T-cell (primary cell): ENCODE data around the gene SPON1. TPM values are rescaled to one million over a fixed set of nuclear protein-coding genes. Genes with fewer than 3 reads are reported as not detected.
"Not testable (repeated sequence)": the region's sequence is repeated elsewhere in the genome, so short reads cannot be mapped to it uniquely, and the experiment has no call there.

ENCODE experiments used
- ATAC-seq, 4 experiments: fragments of 200-7000 bp in 3 of 4; fragments of 150-1000 bp in 1 of 4; cut with Tn5 transposase; replicated peaks in 1 of 4; 1 replicate in 3 of 4; 2 replicates in 1 of 4; pipeline ENCODE4 v1.10.0; 2021; ENCODE audit warnings: moderate library complexity in 3 of 4, mild to moderate bottlenecking in 2 of 4, moderate number of reproducible peaks in 1 of 4
- CTCF ChIA-PET, 2 donors: fragments of 300-600 bp; sonication (Branson Sonifier 250); formaldehyde crosslinking; loops; one replicate each; lab custom pipeline; 2022; ENCODE audit warnings: antibody characterized with exemption in 2 of 2; lab: Charles Lee
- POLR2A ChIA-PET, 2 donors: fragments of 300-600 bp; sonication (Branson Sonifier 250); formaldehyde crosslinking; loops; one replicate each; lab custom pipeline; 2022; ENCODE audit warnings: antibody characterized with exemption in 2 of 2; lab: Charles Lee
- DNase-seq, 35 experiments: peaks; one replicate each; pipeline versions ENCODE4 v3.0.0 to v3.0.0-alpha.2; 2013 to 2023
- H3K27ac ChIP-seq: one replicate; pipeline ENCODE4 v1.5.1; 2013; ENCODE audit warnings: low read length
- H3K27me3 ChIP-seq, 2 experiments: replicated peaks in 1 of 2; 1 replicate in 1 of 2; 2 replicates in 1 of 2; pipeline versions ENCODE4 v1.6.1 to v1.7.0; 2013; ENCODE audit warnings: low read length in 1 of 2, mixed read lengths in 1 of 2; ENCODE audit not compliant: control insufficient read depth in 2 of 2, insufficient read depth in 2 of 2; ENCODE audit errors: extremely low read depth in 1 of 2
- H3K36me3 ChIP-seq, 2 donors: 1 replicate in 1 of 2; 2 replicates in 1 of 2; pipeline versions ENCODE4 v1.6.1 to v1.7.0; 2013; ENCODE audit warnings: low read length in 1 of 2; ENCODE audit not compliant: control insufficient read depth in 2 of 2, insufficient read depth in 1 of 2; ENCODE audit errors: extremely low read depth in 1 of 2
- H3K4me1 ChIP-seq, 2 experiments: 1 replicate in 1 of 2; 2 replicates in 1 of 2; pipeline versions ENCODE4 v1.6.1 to v1.7.0; 2013; ENCODE audit warnings: low read length in 2 of 2, mixed read lengths in 1 of 2; ENCODE audit not compliant: insufficient read depth in 2 of 2, control insufficient read depth in 1 of 2; ENCODE audit errors: extremely low read depth in 1 of 2
- H3K4me3 ChIP-seq, 2 donors: 1 replicate in 1 of 2; 2 replicates in 1 of 2; pipeline versions ENCODE4 v1.5.1 to v1.7.0; 2013; ENCODE audit warnings: mild to moderate bottlenecking in 2 of 2, low read length in 1 of 2, moderate library complexity in 1 of 2; ENCODE audit not compliant: control insufficient read depth in 1 of 2; ENCODE audit errors: extremely low read depth in 1 of 2
- H3K9me3 ChIP-seq: 2 replicates; pipeline ENCODE4 v1.7.0; 2013
- H3K27ac Mint-ChIP-seq, 2 donors: one replicate each; pipeline ENCODE4 v1.8.0; 2020 to 2021; ENCODE audit warnings: mild to moderate bottlenecking in 2 of 2, mixed read lengths in 2 of 2
- H3K27me3 Mint-ChIP-seq, 2 donors: one replicate each; pipeline ENCODE4 v1.8.0; 2021 to 2022; ENCODE audit warnings: mixed read lengths in 2 of 2
- H3K36me3 Mint-ChIP-seq: one replicate; pipeline ENCODE4 v1.8.0; 2021; ENCODE audit warnings: mixed read lengths
- H3K4me1 Mint-ChIP-seq, 3 donors: one replicate each; pipeline ENCODE4 v1.8.0; 2020 to 2022; ENCODE audit warnings: mixed read lengths in 3 of 3, mild to moderate bottlenecking in 1 of 3
- H3K4me3 Mint-ChIP-seq, 3 donors: one replicate each; pipeline ENCODE4 v1.8.0; 2020 to 2022; ENCODE audit warnings: mild to moderate bottlenecking in 3 of 3, mixed read lengths in 3 of 3, moderate library complexity in 3 of 3
- H3K9me3 Mint-ChIP-seq, 3 donors: one replicate each; pipeline ENCODE4 v1.8.0; 2020 to 2022; ENCODE audit warnings: mixed read lengths in 3 of 3
- WGBS: methylation state at CpG from one replicate; pipeline ENCODE4 v1.1.5; 2013; ENCODE audit warnings: missing lambda C conversion rate; ENCODE audit not compliant: insufficient coverage; 5-methylcytosine and 5-hydroxymethylcytosine counted together
- total RNA-seq, 35 experiments: library from RNA in 6 of 35; stranded (reverse) in 6 of 35; fragments of 120-200 nt in 1 of 35; gene quantifications; one replicate each; pipeline versions ENCODE4 v1.2.1 to v1.2.4 and lab custom pipeline; 2013 to 2026

Gene SPON1
- total RNA-seq, 5 donors from 2014 or later (not counting 1 experiment from before 2014, with no cell fraction given): 1.0 to 38.2 (median 28.8) TPM

DNA sequence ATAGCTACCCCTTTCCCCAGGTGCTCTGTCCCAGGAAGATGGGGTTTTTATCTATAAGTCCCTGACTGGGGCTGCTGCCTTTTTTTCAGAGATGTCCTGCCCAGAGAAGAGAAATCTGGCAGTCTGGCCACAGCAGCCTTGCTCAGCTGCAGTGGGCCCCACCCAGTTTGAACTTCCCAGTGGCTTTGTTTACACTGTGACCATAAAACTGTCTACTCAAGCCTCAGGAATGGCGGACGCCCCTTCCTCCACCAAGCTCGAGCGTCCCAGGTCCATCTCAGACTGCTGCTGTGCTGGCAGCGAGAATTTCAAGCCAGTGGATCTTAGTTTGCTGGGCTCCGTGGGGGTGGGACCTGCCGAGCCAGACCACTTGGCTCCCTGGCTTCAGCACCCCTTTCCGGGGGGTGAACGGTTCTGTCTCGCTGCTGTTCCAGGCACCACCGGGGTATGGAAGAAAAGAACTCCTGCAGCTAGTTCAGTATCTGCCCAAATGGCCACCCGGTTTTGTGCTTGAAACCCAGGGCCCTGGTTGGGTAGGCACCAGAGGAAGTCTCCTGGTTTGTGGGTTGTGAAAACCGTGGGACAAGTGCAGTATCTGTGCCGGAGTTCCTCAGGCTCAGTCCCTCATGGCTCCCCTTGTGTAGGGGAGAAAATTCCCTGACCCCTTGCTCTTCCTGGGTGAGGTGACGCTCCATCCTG is 29.8 kb downstream of the SPON1 start:
- H3K4me3 ChIP-seq, H3K9me3 ChIP-seq, H3K27me3 ChIP-seq, H3K36me3 ChIP-seq, H3K4me1 Mint-ChIP-seq, ATAC-seq, H3K27ac ChIP-seq, H3K4me3 Mint-ChIP-seq, H3K9me3 Mint-ChIP-seq, H3K27ac Mint-ChIP-seq, H3K27me3 Mint-ChIP-seq, DNase-seq, POLR2A ChIA-PET, H3K4me1 ChIP-seq, H3K36me3 Mint-ChIP-seq: not testable (repeated sequence)
- CTCF ChIA-PET: interaction anchor here in 1 of 2 donors (0.6 kb wide), 1 partner anchor 13 kb away, joined by 3 read pairs; no protein-coding TSS in a partner anchor
- WGBS: 83% methylated on average over 13 of the region's 15 CpGs

DNA sequence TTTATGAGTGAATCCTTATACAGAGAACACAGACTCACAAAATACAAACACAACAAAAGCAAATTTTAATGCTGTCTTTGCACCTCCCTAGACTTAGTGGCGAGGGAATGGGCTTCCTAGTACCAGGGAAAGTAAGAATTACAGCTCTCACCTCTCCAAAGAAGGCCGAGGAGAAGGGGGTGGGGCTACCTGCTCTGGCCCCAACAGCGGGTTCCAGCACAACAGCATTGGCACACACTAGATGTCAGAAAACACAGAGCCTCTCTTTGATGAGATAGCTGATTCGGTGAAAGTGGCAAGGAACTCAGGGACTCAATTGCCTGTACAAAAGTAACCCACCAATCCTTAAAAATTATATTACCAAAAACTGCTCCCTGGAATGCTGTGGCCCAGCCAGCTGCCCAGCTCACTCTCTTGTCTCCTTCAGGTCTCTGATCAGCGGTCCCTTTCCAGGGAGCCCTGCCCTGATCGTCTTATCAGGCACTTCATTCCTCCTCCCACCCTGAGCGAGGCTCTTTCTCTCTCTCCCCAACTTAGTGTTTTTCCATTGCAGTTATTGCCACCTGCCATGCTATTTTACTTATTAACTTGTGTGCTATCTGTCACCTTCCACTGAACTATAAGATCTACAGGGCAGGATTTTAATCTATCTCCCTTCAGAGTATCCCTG is 30.7 kb downstream of the SPON1 start:
- no peaks in the 10 kb centered on the region for H3K36me3 Mint-ChIP-seq
- no peaks in the 10 kb centered on the region for H3K4me1 Mint-ChIP-seq
- ChIA-PET CTCF (interaction anchor here in 1 of 2 donors (0.6 kb wide), 1 partner anchor 242 kb away, joined by 3 read pairs; no protein-coding TSS in a partner anchor), POLR2A (no interaction called here)
- peaks cover 0 to 9% of the 10 kb centered on the region in 2 experiments for H3K27me3 ChIP-seq
- H3K27me3 Mint-ChIP-seq: no peaks in the 10 kb centered on the region
- H3K4me3 ChIP-seq: no peak overlapping the region
- ATAC-seq (no peak), DNase-seq (no peak)
- no peaks in the 10 kb centered on the region for H3K4me1 ChIP-seq
- no peak overlapping the region for H3K27ac Mint-ChIP-seq
- no peaks in the 10 kb centered on the region for H3K9me3 Mint-ChIP-seq
- H3K27ac ChIP-seq: no peak overlapping the region
- H3K36me3 ChIP-seq: no peaks in the 10 kb centered on the region
- H3K9me3 ChIP-seq: no peaks in the 10 kb centered on the region
- WGBS: 86% methylated on average over 4 of the region's 7 CpGs
- H3K4me3 Mint-ChIP-seq: no peak overlapping the region

DNA sequence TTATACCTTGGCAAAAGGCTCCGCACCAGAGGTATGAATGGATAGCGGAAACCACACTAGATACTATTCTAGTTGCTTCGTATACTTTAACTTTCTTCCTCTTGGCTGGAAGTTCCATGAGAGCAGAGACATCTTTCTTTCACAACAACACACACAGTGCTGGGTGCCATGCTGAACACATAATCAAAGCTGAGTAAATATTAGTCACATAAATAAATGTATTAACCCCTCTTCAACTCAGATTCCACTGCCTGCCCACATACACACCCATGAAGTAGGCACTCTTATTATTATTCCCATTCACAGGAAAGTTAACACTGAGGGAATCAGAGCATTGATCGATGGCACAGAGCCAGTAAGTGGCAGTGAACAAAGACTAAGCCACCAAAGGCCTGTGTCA is 35.4 kb downstream of the SPON1 start:
- no peaks in the 10 kb centered on the region for H3K4me1 Mint-ChIP-seq
- ATAC-seq (no peak), DNase-seq (no peak)
- H3K4me3 Mint-ChIP-seq: no peak overlapping the region
- Histone ChIP-seq H3K4me1 (no peaks in the 10 kb centered on the region), H3K4me3 (no peak overlapping the region), H3K27ac (no peak overlapping the region), H3K36me3 (no peaks in the 10 kb centered on the region), H3K9me3 (no peaks in the 10 kb centered on the region), H3K27me3 (no peaks in the 10 kb centered on the region)
- peaks cover 9 to 17% (median 9%) of the 10 kb centered on the region in 3 donors for H3K9me3 Mint-ChIP-seq
- no peak overlapping the region for H3K27ac Mint-ChIP-seq
- CTCF ChIA-PET: no interaction called here
- peaks cover 0 to 1% of the 10 kb centered on the region in 2 donors for H3K27me3 Mint-ChIP-seq
- POLR2A ChIA-PET: no interaction called here
- peaks cover 13% of the 10 kb centered on the region for H3K36me3 Mint-ChIP-seq
- WGBS: no CpG with 5 or more reads among the region's 4 CpGs

DNA sequence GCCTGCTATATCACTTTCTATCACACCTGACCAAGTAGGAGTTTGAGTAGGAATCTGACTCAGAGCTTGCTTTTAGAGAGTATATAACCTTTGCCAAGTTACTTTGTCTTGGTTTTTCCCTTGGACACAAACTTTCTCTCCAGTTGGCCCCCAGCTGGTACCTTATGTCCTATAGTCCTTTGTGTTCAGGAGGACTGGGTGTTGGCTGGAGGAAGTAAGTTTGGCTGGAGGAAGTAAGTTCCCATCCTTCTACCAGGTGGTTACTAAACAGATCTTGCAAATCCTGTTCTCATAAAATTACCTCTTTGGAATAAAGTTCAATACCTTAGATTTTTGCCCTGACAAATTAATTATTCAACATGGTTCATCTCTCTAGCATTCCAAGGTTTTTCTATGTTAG is 37.2 kb downstream of the SPON1 start:
- Mint-ChIP-seq H3K27me3 (peaks cover 0 to 1% of the 10 kb centered on the region in 2 donors), H3K4me3 (no peak overlapping the region), H3K4me1 (no peaks in the 10 kb centered on the region), H3K27ac (no peak overlapping the region), H3K9me3 (peaks cover 14 to 26% (median 15%) of the 10 kb centered on the region in 3 donors), H3K36me3 (peaks cover 18% of the 10 kb centered on the region)
- Histone ChIP-seq H3K36me3 (no peaks in the 10 kb centered on the region), H3K4me3 (no peak overlapping the region), H3K27me3 (no peaks in the 10 kb centered on the region), H3K9me3 (no peaks in the 10 kb centered on the region), H3K4me1 (no peaks in the 10 kb centered on the region), H3K27ac (no peak overlapping the region)
- DNase-seq (no peak), ATAC-seq (no peak)
- CTCF ChIA-PET: no interaction called here
- POLR2A ChIA-PET: interaction anchor here in 1 of 2 donors (0.7 kb wide), 1 partner anchor 125 kb away, joined by 8 read pairs; no protein-coding TSS in a partner anchor

DNA sequence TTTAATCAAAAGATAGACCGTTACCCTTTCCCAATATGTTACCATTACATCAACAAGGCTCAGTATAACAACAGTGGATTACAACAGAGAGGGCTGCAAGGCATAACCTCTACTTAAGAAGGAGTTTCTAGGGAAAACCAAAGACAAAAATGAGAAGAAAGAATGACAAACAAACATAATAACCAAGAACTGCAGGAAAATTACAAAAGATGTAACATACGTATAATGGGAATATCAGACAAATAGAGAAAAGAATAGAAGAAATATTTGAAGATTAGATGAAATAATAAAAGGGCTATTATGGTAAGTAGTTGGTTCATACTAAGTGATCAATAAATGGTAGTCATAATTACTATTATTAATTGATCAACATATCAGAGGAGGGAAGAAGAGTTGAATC is 39.1 kb downstream of the SPON1 start:
- POLR2A ChIA-PET: no interaction called here
- no peak for ATAC-seq
- CTCF ChIA-PET: no interaction called here

DNA sequence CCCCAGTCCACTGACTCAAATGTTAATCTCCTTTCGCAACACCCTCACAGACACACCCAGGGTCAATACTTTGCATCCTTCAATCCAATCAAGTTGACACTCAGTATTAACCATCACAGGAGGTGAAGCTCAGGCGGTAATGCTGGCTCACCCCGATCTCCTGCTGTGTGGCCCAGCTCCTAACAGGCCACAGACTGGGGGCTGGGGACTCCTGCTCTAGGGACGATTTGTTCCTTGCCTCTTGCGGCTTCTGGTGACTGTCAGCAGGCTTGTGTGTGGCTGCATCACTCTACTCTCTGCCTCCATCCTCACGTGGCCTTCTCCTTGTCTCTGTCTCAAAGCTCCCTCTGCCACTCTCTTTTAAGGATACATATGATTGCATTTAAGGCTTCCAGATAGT is 45.0 kb downstream of the SPON1 start:
- DNase-seq (no peak), ATAC-seq (no peak)
- Histone ChIP-seq H3K27me3 (peaks cover 0 to 3% of the 10 kb centered on the region in 2 experiments), H3K27ac (no peak overlapping the region), H3K36me3 (no peaks in the 10 kb centered on the region), H3K4me1 (no peaks in the 10 kb centered on the region), H3K4me3 (no peak overlapping the region), H3K9me3 (no peaks in the 10 kb centered on the region)
- Mint-ChIP-seq H3K27ac (no peak overlapping the region), H3K27me3 (no peaks in the 10 kb centered on the region), H3K9me3 (peaks cover 5 to 10% (median 6%) of the 10 kb centered on the region in 3 donors), H3K4me3 (no peak overlapping the region), H3K36me3 (peaks cover 5% of the 10 kb centered on the region), H3K4me1 (no peaks in the 10 kb centered on the region)
- ChIA-PET CTCF (no interaction called here), POLR2A (no interaction called here)
- 82% methylated on average over 4 of the region's 6 CpGs for WGBS

More for the DNA sequence above, 39.1 kb downstream of the SPON1 start:
- H3K4me1 ChIP-seq: no peaks in the 10 kb centered on the region
- peaks cover 14 to 26% (median 15%) of the 10 kb centered on the region in 3 donors for H3K9me3 Mint-ChIP-seq
- peaks cover 0 to 1% of the 10 kb centered on the region in 2 donors for H3K27me3 Mint-ChIP-seq
- H3K27ac Mint-ChIP-seq: no peak overlapping the region
- no peaks in the 10 kb centered on the region for H3K36me3 ChIP-seq
- H3K4me1 Mint-ChIP-seq: no peaks in the 10 kb centered on the region
- no peak overlapping the region for H3K27ac ChIP-seq
- H3K4me3 Mint-ChIP-seq: no peak overlapping the region
- DNase-seq: no peak
- no peak overlapping the region for H3K4me3 ChIP-seq
- no peaks in the 10 kb centered on the region for H3K27me3 ChIP-seq
- WGBS: 100% methylated on average over 1 of the region's 2 CpGs
- H3K9me3 ChIP-seq: no peaks in the 10 kb centered on the region
- H3K36me3 Mint-ChIP-seq: peaks cover 18% of the 10 kb centered on the region
